ENCODE data around the gene ZKSCAN5.

GRCh38 chr7:99498546-99498944 lies 5.9 kb upstream of the ZKSCAN5 start:
- TF ChIP-seq TAF1 (IDR thresholded peaks at IDR 0.05; ENCODE audit: low read depth) (no peak), CTCF (IDR thresholded peaks at IDR 0.05; ENCODE audit: poor library complexity, severe bottlenecking) (no peak), RAD21 (conservative IDR thresholded peaks at IDR 0.05) (no peak), REST (IDR thresholded peaks at IDR 0.05; ENCODE audit: borderline replicate concordance) (no peak), EZH2 (IDR thresholded peaks at IDR 0.05; ENCODE audit: borderline replicate concordance, insufficient read depth, low read length, poor library complexity, severe bottlenecking) (no peak), POLR2AphosphoS5 (IDR thresholded peaks at IDR 0.05) (no peak), EP300 (conservative IDR thresholded peaks at IDR 0.05; ENCODE audit: poor library complexity, severe bottlenecking) (no peak), SMC3 (conservative IDR thresholded peaks at IDR 0.05; ENCODE audit: poor library complexity) (no peak), MXI1 (conservative IDR thresholded peaks at IDR 0.05; ENCODE audit: poor library complexity, severe bottlenecking) (no peak)
